Transverse colon (tissue), 4 donors: ENCODE data around the gene DDX1. TPM values are rescaled to one million over a fixed set of nuclear protein-coding genes. Genes with fewer than 3 reads are reported as not detected.

ENCODE experiments used
- DNase-seq: peaks from one replicate; pipeline ENCODE4 v3.0.0-alpha.2; 2019
- H3K27ac ChIP-seq, 4 donors: fragments of 200-600 bp; sonication (generic); 2 replicates each; pipeline ENCODE4 v1.5.1; 2016 to 2018; ENCODE audit warnings: inconsistent platforms in 4 of 4
- H3K27me3 ChIP-seq: fragments of 200-600 bp; sonication (generic); 2 replicates; pipeline ENCODE4 v1.5.1; 2017; ENCODE audit warnings: inconsistent platforms
- H3K36me3 ChIP-seq, 4 donors: fragments of 200-600 bp; sonication (generic); 2 replicates each; pipeline ENCODE4 v1.5.1; 2017 to 2019; ENCODE audit warnings: inconsistent platforms in 4 of 4
- H3K4me1 ChIP-seq, 4 donors: fragments of 200-600 bp; sonication (generic); 2 replicates each; pipeline ENCODE4 v1.5.1; 2017 to 2020; ENCODE audit warnings: inconsistent platforms in 4 of 4
- H3K4me3 ChIP-seq, 4 donors: fragments of 200-600 bp; sonication (generic); 1 replicate in 1 of 4; 2 replicates in 3 of 4; pipeline versions ENCODE4 v1.5.1 to v1.6.1; 2017 to 2019; ENCODE audit warnings: inconsistent platforms in 4 of 4
- H3K9me3 ChIP-seq, 2 donors: fragments of 200-600 bp; sonication (generic); 2 replicates each; pipeline ENCODE4 v1.5.1; 2017 to 2019; ENCODE audit warnings: inconsistent platforms in 2 of 2
- EP300 ChIP-seq: sonication (generic); formaldehyde crosslinking; IDR thresholded peaks from one replicate; pipeline ENCODE4 v1.6.1; 2017; ENCODE audit warnings: antibody characterized with exemption, low read depth
- POLR2A ChIP-seq: fragments of 450-650 bp; IDR thresholded peaks from one replicate; pipeline ENCODE4 v1.6.1; 2016; ENCODE audit warnings: antibody characterized with exemption, mild to moderate bottlenecking, moderate library complexity
- POLR2AphosphoS5 ChIP-seq, 3 donors: sonication (generic); formaldehyde crosslinking; IDR thresholded peaks; one replicate each; pipeline ENCODE4 v1.6.1; 2016; ENCODE audit warnings: antibody characterized with exemption in 3 of 3
- WGBS, 2 donors: methylation state at CpG; one replicate each; pipeline ENCODE4 v1.1.5; 2018; ENCODE audit warnings: low coverage in 1 of 2; 5-methylcytosine and 5-hydroxymethylcytosine counted together
- in situ Hi-C, 4 donors: fragments of 200-750 bp; cut with MboI; loops; one replicate each; pipeline versions ENCODE4 v1.15.0 to v1.15.1; 2017; ENCODE audit warnings: low sequenced_read_pairs in 3 of 4, low pct_ligation_motif_present in 1 of 4, low pct_unique_long_range_greater_than_20kb in 1 of 4
- intact Hi-C: fragments of 100-400 bp; cut with DNase I; formaldehyde crosslinking; loops from one replicate; pipeline ENCODE4 v1.15.1; 2023; ENCODE audit warnings: low total_unique reads
- total RNA-seq, 4 donors: library from RNA; depleted of rRNA; stranded (reverse); fragments of >200 nt; gene quantifications; one replicate each; pipeline ENCODE4 v1.1.0, GENCODE V29; 2016
- TF ChIP-seq, protein P1 (sequence below), 5 experiments: fragments of 200-600 bp in 3 of 5; fragments of 450-650 bp in 2 of 5; sonication (generic) in 3 of 5; IDR thresholded peaks; 1 replicate in 2 of 5; 2 replicates in 3 of 5; pipeline ENCODE4 v1.5.1; 2016 to 2017; ENCODE audit warnings: antibody characterized with exemption in 5 of 5, inconsistent platforms in 3 of 5, mild to moderate bottlenecking in 2 of 5, moderate library complexity in 1 of 5

DDX1 gene
- total RNA-seq, 4 donors from 2014 or later: 18.3 to 61.1 (median 49.9) TPM

DNA sequence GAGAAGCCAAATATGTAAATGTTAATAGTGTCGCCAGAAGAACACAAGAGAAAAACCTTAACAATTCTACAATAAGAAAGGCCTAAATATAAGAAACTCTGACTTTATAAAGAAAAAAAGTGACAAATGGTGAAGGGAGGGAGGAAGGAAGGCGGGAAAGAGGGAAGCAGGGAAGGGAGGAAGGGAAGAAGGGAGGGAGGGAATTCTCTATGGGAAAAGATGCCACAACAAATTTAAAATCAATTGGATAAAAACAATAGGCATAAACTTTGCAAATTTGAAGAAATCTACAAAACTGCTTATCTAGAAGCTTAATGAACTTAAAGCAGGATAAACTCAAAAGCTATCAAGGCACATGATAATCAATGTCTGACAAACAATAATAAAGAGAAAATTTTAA lies 47.4 kb upstream of the DDX1 start:
- in situ Hi-C loops (no loop called here), intact Hi-C loops (no loop called here)
- no peak for DNase-seq
- H3K9me3 ChIP-seq: no peaks in the 10 kb centered on the region
- no peaks in the 10 kb centered on the region for H3K27me3 ChIP-seq
- H3K4me1 ChIP-seq: no peaks in the 10 kb centered on the region
- H3K27ac ChIP-seq: no peak overlapping the region
- WGBS, 2 donors: 94 to 97% methylated on average over 2 of the region's 2 CpGs
- peaks cover 0 to 9% (median 3%) of the 10 kb centered on the region in 4 donors for H3K36me3 ChIP-seq
- TF ChIP-seq, protein P1, sequence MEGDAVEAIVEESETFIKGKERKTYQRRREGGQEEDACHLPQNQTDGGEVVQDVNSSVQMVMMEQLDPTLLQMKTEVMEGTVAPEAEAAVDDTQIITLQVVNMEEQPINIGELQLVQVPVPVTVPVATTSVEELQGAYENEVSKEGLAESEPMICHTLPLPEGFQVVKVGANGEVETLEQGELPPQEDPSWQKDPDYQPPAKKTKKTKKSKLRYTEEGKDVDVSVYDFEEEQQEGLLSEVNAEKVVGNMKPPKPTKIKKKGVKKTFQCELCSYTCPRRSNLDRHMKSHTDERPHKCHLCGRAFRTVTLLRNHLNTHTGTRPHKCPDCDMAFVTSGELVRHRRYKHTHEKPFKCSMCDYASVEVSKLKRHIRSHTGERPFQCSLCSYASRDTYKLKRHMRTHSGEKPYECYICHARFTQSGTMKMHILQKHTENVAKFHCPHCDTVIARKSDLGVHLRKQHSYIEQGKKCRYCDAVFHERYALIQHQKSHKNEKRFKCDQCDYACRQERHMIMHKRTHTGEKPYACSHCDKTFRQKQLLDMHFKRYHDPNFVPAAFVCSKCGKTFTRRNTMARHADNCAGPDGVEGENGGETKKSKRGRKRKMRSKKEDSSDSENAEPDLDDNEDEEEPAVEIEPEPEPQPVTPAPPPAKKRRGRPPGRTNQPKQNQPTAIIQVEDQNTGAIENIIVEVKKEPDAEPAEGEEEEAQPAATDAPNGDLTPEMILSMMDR (IDR thresholded peaks at IDR 0.05): no peak
- TF ChIP-seq EP300 (no peak), POLR2AphosphoS5 (IDR thresholded peaks at IDR 0.05) (no peak), POLR2A (no peak)
- H3K4me3 ChIP-seq: no peak overlapping the region

DNA sequence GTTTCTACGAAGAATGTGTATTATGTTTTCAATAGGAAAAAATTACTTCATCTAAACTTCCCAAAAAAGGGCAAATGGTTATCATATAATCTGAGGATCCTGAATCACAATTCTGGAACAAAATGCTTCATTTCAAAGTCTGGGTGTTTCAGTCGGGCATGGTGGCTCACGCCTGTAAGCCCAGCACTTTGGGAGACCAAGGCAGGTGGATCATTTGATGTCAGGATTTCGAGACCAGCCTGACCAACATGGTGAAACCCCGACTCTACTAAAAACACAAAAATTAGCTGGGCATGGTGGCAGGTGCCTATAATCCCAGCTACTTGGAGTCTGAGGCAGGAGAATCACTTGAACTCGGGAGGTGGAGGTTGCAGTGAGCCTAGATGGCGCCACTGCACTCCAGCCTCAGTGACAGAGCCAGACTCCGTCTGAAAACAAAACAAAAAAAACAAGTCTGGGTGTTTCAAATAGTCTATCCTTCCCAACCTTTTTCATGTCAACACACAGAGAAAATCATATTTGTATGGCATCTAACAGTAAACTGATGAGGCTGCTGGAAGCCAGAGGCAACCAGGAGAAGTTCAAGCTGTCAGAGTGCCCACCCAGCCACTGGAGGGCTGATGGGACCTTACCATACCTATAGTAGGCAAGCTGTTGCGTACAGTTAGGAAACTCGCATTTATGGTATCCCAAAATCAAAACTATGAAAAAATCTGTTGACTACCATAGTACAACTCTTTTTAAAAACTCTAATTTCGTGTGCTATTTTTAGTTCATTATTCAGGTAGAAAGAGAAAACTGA lies 45.2 kb upstream of the DDX1 start:
- Histone ChIP-seq H3K9me3 (no peaks in the 10 kb centered on the region), H3K27ac (no peak overlapping the region), H3K36me3 (peaks cover 0 to 17% (median 6%) of the 10 kb centered on the region in 4 donors), H3K27me3 (no peaks in the 10 kb centered on the region), H3K4me3 (no peak overlapping the region), H3K4me1 (no peaks in the 10 kb centered on the region)
- no peak for TF ChIP-seq EP300
- TF ChIP-seq, protein P1 (IDR thresholded peaks at IDR 0.05): peak in 1 of 5 experiments; percentile 15
- no peak for TF ChIP-seq POLR2AphosphoS5 (IDR thresholded peaks at IDR 0.05)
- no peak for TF ChIP-seq POLR2A
- no peak for DNase-seq
- in situ Hi-C loops: no loop called here
- intact Hi-C loops: no loop called here
- WGBS, 2 donors: 81 to 86% methylated on average over 9 to 11 of the region's 11 CpGs

DNA sequence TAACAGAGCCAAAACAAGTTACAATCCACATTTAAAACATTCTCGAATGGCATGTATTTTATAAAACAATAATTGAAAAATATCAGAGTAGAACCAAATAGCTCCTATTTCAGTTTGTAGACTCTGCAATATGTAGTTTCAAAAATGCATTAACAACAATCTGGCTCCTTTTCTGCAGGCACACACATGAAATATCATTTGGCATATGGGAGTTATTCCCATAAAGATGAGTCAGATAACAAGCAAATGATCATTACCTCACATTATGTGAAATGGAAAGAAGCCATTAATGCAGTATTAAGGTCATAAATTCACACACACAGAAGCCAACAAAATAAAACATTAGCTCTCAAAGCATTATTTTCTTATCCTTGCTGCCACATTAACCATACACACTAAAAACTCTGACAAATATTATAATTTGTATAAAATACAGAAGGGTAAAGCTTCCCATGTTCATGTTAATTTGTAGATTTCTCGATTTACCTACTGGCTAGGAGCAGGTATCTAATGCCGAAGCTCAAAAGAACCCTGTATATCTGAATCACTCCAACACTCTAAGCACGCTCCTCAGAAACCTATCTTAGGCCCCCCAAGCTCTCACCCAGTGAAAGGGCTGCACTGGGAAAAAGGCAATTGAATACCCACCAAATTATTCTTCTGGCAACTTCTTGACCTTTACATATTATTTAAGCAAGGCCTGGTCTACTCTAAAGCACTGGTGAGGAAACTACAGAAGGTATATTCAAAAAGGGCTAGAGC lies 44.4 kb upstream of the DDX1 start:
- no peak for DNase-seq
- in situ Hi-C loops: no loop called here
- Histone ChIP-seq H3K4me3 (no peak overlapping the region), H3K4me1 (no peaks in the 10 kb centered on the region), H3K27ac (no peak overlapping the region), H3K27me3 (no peaks in the 10 kb centered on the region), H3K9me3 (no peaks in the 10 kb centered on the region), H3K36me3 (peaks cover 0 to 17% (median 9%) of the 10 kb centered on the region in 4 donors)
- intact Hi-C loops: no loop called here
- no peak for TF ChIP-seq EP300
- no peak for TF ChIP-seq POLR2A
- no peak for TF ChIP-seq POLR2AphosphoS5 (IDR thresholded peaks at IDR 0.05)
- TF ChIP-seq, protein P1 (IDR thresholded peaks at IDR 0.05): no peak
- WGBS, 2 donors: 95 to 100% methylated on average over 3 to 4 of the region's 4 CpGs

DNA sequence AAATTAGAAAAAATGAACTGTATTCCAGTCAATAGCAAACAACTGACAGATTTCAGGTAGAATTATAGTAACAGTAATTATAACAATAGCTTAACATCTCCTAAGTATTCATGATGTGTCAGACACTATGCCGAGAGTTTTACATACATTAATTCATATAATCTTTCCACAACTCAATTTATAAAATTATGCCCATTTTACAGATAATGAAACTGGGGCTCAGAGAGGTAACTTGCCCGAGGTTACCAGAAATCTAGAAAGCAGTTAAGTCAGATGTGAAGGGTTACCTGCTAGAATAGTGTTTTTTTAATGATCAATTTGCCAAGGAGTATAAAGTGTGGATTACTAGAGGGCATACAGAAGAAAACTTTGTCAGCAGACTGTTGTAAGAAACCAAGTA lies 42.7 kb upstream of the DDX1 start:
- Histone ChIP-seq H3K36me3 (peaks cover 0 to 21% (median 10%) of the 10 kb centered on the region in 4 donors), H3K4me3 (no peak overlapping the region), H3K4me1 (no peaks in the 10 kb centered on the region), H3K9me3 (no peaks in the 10 kb centered on the region), H3K27ac (no peak overlapping the region), H3K27me3 (no peaks in the 10 kb centered on the region)
- DNase-seq: no peak
- intact Hi-C loops: no loop called here
- WGBS, 2 donors: 93 to 95% methylated on average over 2 of the region's 2 CpGs
- in situ Hi-C loops: no loop called here
- TF ChIP-seq, protein P1 (IDR thresholded peaks at IDR 0.05): no peak
- TF ChIP-seq POLR2AphosphoS5 (IDR thresholded peaks at IDR 0.05) (no peak), EP300 (no peak), POLR2A (no peak)
